WI38 (cell line): ENCODE measurements around the gene TSPYL6.

Experiments used
- H3K4me3 ChIP-seq: 2 replicates; pipeline ENCODE4 v1.5.1; 2011; ENCODE audit warnings: low read depth, mild to moderate bottlenecking, control low read depth, low read length
- TF ChIP-seq, protein P1 (sequence below): IDR thresholded peaks from 2 replicates; pipeline ENCODE4 v1.5.1; 2012; ENCODE audit warnings: low read depth, mild to moderate bottlenecking, control low read depth, low read length

The TSPYL6 gene

DNA sequence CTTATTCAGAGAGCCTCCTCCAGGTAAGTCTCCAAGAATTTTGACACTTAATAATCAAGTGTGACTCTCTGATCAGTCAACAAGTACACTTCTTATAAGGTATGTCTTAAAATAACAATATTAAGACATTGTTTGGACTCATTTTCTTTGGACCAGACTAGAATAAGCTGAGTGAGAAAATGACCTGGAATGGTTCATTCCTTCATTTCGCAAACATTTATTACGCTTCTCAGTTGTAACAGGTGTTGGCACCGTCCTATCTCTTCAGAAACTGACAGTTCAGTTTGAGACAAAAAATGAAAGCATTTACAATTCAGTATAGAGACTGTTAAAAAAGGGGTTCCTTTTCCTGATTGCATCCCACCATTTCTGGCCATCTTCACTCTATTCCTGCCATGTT lies 46.6 kb downstream of the TSPYL6 start:
- H3K4me3 ChIP-seq: no peak overlapping the region
- TF ChIP-seq, protein P1, sequence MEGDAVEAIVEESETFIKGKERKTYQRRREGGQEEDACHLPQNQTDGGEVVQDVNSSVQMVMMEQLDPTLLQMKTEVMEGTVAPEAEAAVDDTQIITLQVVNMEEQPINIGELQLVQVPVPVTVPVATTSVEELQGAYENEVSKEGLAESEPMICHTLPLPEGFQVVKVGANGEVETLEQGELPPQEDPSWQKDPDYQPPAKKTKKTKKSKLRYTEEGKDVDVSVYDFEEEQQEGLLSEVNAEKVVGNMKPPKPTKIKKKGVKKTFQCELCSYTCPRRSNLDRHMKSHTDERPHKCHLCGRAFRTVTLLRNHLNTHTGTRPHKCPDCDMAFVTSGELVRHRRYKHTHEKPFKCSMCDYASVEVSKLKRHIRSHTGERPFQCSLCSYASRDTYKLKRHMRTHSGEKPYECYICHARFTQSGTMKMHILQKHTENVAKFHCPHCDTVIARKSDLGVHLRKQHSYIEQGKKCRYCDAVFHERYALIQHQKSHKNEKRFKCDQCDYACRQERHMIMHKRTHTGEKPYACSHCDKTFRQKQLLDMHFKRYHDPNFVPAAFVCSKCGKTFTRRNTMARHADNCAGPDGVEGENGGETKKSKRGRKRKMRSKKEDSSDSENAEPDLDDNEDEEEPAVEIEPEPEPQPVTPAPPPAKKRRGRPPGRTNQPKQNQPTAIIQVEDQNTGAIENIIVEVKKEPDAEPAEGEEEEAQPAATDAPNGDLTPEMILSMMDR: no peak

DNA sequence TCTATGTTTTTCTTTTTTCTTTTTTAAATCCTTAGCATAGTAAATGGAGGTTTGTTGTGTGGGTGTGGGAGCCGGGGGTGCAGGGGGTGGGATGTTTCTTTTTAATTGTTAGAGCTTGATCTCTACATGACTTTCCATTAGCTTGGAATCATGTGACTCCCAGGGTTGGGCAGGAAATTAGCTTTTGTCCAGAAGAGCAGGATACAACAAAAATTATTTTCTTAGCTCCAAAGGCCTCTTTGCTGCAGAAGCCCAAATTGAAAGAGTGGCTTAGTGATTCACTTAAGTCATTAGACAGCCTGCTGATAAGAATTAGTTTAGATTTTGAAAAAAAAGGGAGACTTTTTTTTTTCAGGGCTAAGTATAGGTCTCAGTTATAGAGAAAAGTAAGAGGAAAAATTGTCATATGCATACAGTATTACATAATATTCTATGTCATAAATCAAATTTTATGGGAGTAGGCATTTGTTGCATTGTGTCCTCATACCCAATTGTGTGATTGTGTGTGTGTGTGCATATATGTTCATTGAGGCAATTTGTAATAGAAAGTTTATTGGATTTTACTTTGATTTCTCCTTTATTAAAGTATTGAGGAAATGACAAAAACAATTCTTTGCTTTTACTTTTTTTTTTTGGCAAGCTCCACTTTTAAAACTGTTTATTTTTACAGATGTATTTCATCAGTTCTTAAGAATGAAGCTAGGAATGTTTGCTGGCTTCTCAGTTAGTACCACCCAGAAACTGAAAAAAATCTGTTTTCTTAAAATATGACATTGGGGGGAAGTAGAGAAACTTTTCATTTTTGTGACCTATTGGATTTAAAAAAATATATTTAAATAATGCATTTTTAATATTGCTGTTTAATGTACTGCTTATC lies 47.4 kb downstream of the TSPYL6 start:
- TF ChIP-seq, protein P1: no peak

DNA sequence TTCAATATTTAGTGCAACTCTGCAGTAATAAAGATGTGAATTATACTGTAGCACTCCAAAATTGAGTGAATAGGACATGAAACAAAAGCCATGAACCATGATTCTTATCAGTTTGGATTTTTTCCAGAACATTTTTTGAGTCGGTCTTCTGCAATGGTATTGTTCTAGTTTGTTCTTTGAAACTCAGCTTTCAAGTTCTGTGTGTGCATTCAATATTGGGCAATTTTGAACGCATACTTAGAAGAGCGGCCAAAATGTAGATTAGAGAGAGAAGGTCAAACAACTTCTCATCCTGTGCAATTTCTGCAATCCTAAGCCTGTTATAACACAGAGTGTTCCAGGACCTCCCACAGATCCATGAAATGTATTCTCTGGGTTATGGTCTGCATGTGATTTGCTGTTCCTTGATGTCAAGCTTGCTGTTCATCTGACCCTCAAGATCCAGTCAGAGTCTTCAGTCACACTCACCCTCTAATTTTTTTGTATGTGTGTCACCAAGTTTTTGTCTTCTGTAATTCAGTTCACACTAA lies 48.3 kb downstream of the TSPYL6 start:
- TF ChIP-seq, protein P1: no peak
- no peak overlapping the region for H3K4me3 ChIP-seq

More for the DNA sequence above, 47.4 kb downstream of the TSPYL6 start:
- H3K4me3 ChIP-seq: no peak overlapping the region

DNA sequence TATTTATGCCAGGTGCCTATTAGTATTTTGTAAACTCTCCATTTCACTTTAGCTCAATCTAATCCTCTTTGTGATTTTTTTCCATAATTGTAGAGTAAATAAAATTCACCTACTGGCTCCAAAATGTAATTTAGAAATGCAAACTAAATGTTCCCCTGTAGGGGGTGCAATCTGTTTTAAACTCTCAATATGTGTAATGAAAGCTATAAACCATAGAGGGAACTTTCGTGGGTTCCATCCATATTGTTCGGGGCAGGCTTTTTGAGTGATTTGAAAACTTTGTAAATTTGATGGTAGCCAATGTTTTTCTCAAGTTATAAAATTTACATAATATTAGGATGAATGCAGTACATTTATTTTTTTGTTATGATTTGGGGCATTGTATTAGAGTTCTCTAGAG lies 49.4 kb downstream of the TSPYL6 start:
- H3K4me3 ChIP-seq: no peak overlapping the region
- TF ChIP-seq, protein P1: peak; percentile 29; the same call in 1 of the 2 replicates

DNA sequence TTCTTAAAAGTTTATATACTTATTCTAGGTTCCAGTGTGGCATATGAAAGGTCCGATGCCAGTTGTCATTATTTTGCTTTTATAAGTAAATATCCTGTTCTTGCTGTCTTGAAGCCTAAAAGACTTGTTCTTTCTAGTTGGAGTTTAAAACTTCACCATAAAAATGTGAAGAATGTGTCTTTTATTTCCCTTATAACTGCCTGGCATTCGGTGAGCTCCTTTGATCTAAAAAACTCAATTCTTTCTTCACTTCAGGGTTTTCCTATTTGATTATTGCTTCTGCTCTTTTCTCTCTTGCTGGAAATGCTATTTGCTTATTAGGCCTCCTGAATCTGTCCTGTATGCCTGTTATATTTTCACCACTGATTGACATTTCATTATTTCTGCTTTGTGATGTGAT lies 51.6 kb downstream of the TSPYL6 start:
- TF ChIP-seq, protein P1: no peak
- H3K4me3 ChIP-seq: no peak overlapping the region
